ENCODE results near the gene SCN7A. TPM values are rescaled to one million over a fixed set of nuclear protein-coding genes. Genes with fewer than 3 reads are reported as not detected.
"Not testable (repeated sequence)": the region's sequence is repeated elsewhere in the genome, so short reads cannot be mapped to it uniquely, and the experiment has no call there.

The SCN7A gene
- total RNA-seq, 1 donor from 2014 or later: 5.0 TPM

- DNase-seq (ENCODE audit: low spot score): no peak
Observed at GRCh38 chr2:166454006-166454595, 39.9 kb downstream of the SCN7A start.

GRCh38 chr2:166451468-166451867 is 42.6 kb downstream of the SCN7A start:
- no peak for DNase-seq (ENCODE audit: low spot score)

- DNase-seq (ENCODE audit: low spot score): no peak
Observed at GRCh38 chr2:166449439-166449838, 44.6 kb downstream of the SCN7A start.

GRCh38 chr2:166448106-166448505 is 45.9 kb downstream of the SCN7A start:
- DNase-seq (ENCODE audit: low spot score): no peak

GRCh38 chr2:166444306-166444705 is 49.7 kb downstream of the SCN7A start:
- DNase-seq (ENCODE audit: low spot score): no peak

GRCh38 chr2:166440313-166440712 is 53.7 kb downstream of the SCN7A start:
- no peak for DNase-seq (ENCODE audit: low spot score)

- DNase-seq (ENCODE audit: low spot score): no peak
Observed at GRCh38 chr2:166439078-166439477, 55.0 kb downstream of the SCN7A start.

- DNase-seq (ENCODE audit: low spot score): no peak
Observed at GRCh38 chr2:166436976-166437375, 57.1 kb downstream of the SCN7A start.

- DNase-seq (ENCODE audit: low spot score): no peak
Observed at GRCh38 chr2:166436189-166436588, 57.9 kb downstream of the SCN7A start.

GRCh38 chr2:166434491-166434890 is 59.6 kb downstream of the SCN7A start:
- DNase-seq (ENCODE audit: low spot score): no peak

GRCh38 chr2:166433457-166433856 is 60.6 kb downstream of the SCN7A start:
- no peak for DNase-seq (ENCODE audit: low spot score)

- no peak for DNase-seq (ENCODE audit: low spot score)
Observed at GRCh38 chr2:166432331-166432730, 61.7 kb downstream of the SCN7A start.

GRCh38 chr2:166424841-166425240 is 69.2 kb downstream of the SCN7A start:
- no peak for DNase-seq (ENCODE audit: low spot score)

- DNase-seq (ENCODE audit: low spot score): no peak
Observed at GRCh38 chr2:166419616-166419934, 74.5 kb downstream of the SCN7A start.

- no peak for DNase-seq (ENCODE audit: low spot score)
Observed at GRCh38 chr2:166418853-166419615, 75.0 kb downstream of the SCN7A start.

GRCh38 chr2:166417669-166418068 is 76.4 kb downstream of the SCN7A start:
- no peak for DNase-seq (ENCODE audit: low spot score)

GRCh38 chr2:166413255-166413654 is 80.8 kb downstream of the SCN7A start:
- DNase-seq (ENCODE audit: low spot score): no peak

- DNase-seq (ENCODE audit: low spot score): no peak
Observed at GRCh38 chr2:166411473-166412230, 82.4 kb downstream of the SCN7A start.

- no peak for DNase-seq (ENCODE audit: low spot score)
Observed at GRCh38 chr2:166410828-166411472, 83.1 kb downstream of the SCN7A start.

GRCh38 chr2:166407746-166408145 is 86.3 kb downstream of the SCN7A start:
- not testable (repeated sequence) for DNase-seq (ENCODE audit: low spot score)

- no peak for DNase-seq (ENCODE audit: low spot score)
Observed at GRCh38 chr2:166406374-166406773, 87.7 kb downstream of the SCN7A start.

GRCh38 chr2:166405569-166405926 is 88.5 kb downstream of the SCN7A start:
- no peak for DNase-seq (ENCODE audit: low spot score)

Data from ureter (tissue), 1 donor.